Measurements from ENCODE around the gene CAPN15.

- TF ChIP-seq POLR2A (IDR thresholded peaks at IDR 0.05; ENCODE audit: low read length) (no peak), RAD21 (conservative IDR thresholded peaks at IDR 0.05 in 1 of 2, IDR thresholded peaks at IDR 0.05 in 1 of 2) (no peak), BHLHE40 (IDR thresholded peaks at IDR 0.05; ENCODE audit: low read depth, low read length) (no peak)
Measured at GRCh38 chr16:596736-597060, 69.2 kb downstream of the CAPN15 start.
